ENCODE data around the gene OR2T29.
"Not testable (repeated sequence)": the region's sequence is repeated elsewhere in the genome, so short reads cannot be mapped to it uniquely, and the experiment has no call there.

GRCh38 chr1:248551027-248551426 is 11.5 kb downstream of the OR2T29 start:
- not testable (repeated sequence) for TF ChIP-seq CTCF (conservative IDR thresholded peaks at IDR 0.05 in 1 of 2, IDR thresholded peaks at IDR 0.05 in 1 of 2; ENCODE audit: extremely low read depth in 1 of 2, insufficient read depth in 1 of 2, low read depth in 1 of 2, low read length in 2 of 2); EZH2 (IDR thresholded peaks at IDR 0.05; ENCODE audit: borderline replicate concordance, low read length)
